ENCODE data around the gene CBX1.

CBX1 gene

GRCh38 chr17:48047113-48047740 lies 54.1 kb downstream of the CBX1 start:
- H3K4me3 ChIP-seq (ENCODE audit: low read depth, low read length) = peak overlapping the region; percentile 78
- DNase-seq (ENCODE audit: low read depth) = no peak
- no peak for TF ChIP-seq CTCF (IDR thresholded peaks at IDR 0.05; ENCODE audit: insufficient read depth, low read depth, low read length, missing control alignments)

- H3K4me3 ChIP-seq (ENCODE audit: low read depth, low read length) = peak overlapping the region; percentile 78
- DNase-seq (ENCODE audit: low read depth) = no peak
- no peak for TF ChIP-seq CTCF (IDR thresholded peaks at IDR 0.05; ENCODE audit: insufficient read depth, low read depth, low read length, missing control alignments)
These were observed 55.0 kb downstream of the CBX1 start for GRCh38 chr17:48046296-48046695.

GRCh38 chr17:48045316-48046001 lies 55.8 kb downstream of the CBX1 start:
- DNase-seq (ENCODE audit: low read depth) = no peak
- no peak for TF ChIP-seq CTCF (IDR thresholded peaks at IDR 0.05; ENCODE audit: insufficient read depth, low read depth, low read length, missing control alignments)
- no peak overlapping the region for H3K4me3 ChIP-seq (ENCODE audit: low read depth, low read length)

- no peak overlapping the region for H3K4me3 ChIP-seq (ENCODE audit: low read depth, low read length)
- no peak for DNase-seq (ENCODE audit: low read depth)
- TF ChIP-seq CTCF (IDR thresholded peaks at IDR 0.05; ENCODE audit: insufficient read depth, low read depth, low read length, missing control alignments) = no peak
These were observed 56.4 kb downstream of the CBX1 start for GRCh38 chr17:48044851-48045250.

GRCh38 chr17:48043176-48043575 lies 58.1 kb downstream of the CBX1 start:
- no peak for DNase-seq (ENCODE audit: low read depth)
- no peak overlapping the region for H3K4me3 ChIP-seq (ENCODE audit: low read depth, low read length)
- no peak for TF ChIP-seq CTCF (IDR thresholded peaks at IDR 0.05; ENCODE audit: insufficient read depth, low read depth, low read length, missing control alignments)

- no peak overlapping the region for H3K4me3 ChIP-seq (ENCODE audit: low read depth, low read length)
- DNase-seq (ENCODE audit: low read depth) = no peak
- no peak for TF ChIP-seq CTCF (IDR thresholded peaks at IDR 0.05; ENCODE audit: insufficient read depth, low read depth, low read length, missing control alignments)
These were observed 62.6 kb downstream of the CBX1 start for GRCh38 chr17:48038687-48039086.
